Measurements from ENCODE around the gene NCOA5. TPM values are rescaled to one million over a fixed set of nuclear protein-coding genes. Genes with fewer than 3 reads are reported as not detected.
"Not testable (repeated sequence)": the region's sequence is repeated elsewhere in the genome, so short reads cannot be mapped to it uniquely, and the experiment has no call there.

The NCOA5 gene
- total RNA-seq, 2 experiments from 2014 or later, result 9.7 to 10.5 TPM

DNA sequence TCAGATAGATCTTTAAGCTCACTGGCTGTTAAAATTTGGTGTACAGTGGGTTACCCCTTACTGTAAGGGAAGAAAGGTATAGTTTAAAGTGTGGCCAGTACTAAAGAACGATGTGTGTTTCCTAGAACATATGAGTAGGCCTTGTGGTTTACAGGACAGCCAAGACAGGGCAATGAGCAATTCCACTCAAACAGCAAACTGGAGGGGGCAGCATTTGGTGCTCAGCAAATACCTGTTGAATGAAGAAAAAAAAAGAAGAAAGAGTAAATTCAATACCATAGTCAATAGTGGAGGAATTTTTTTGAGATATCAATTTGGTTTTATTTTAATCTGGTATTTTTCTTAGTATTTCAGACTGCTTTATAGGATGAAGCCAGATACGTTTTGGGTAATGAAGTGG is 3.8 kb upstream of the NCOA5 start:
- H3K4me3 ChIP-seq (ENCODE audit: low read length), result no peak overlapping the region
- ChIA-PET CTCF (no interaction called here), POLR2A (no interaction called here)
- no peak for DNase-seq
- Mint-ChIP-seq H3K4me1 (ENCODE audit: low read depth) (peaks cover 16% of the 10 kb centered on the region), H3K27me3 (peaks cover 21% of the 10 kb centered on the region), H3K36me3 (ENCODE audit: low read depth) (peaks cover 5% of the 10 kb centered on the region), H3K9me3 (no peaks in the 10 kb centered on the region), H3K27ac (no peak overlapping the region), H3K4me3 (no peak overlapping the region)
- ATAC-seq (ENCODE audit: poor library complexity), result no peak
- no peaks in the 10 kb centered on the region for H3K9me3 ChIP-seq (ENCODE audit: control insufficient read depth in 1 of 2, insufficient read depth in 1 of 2, low read length in 2 of 2)
- intact Hi-C loops (cut with DNase I, micrococcal nuclease), result no loop called here
- H3K36me3 ChIP-seq (ENCODE audit: insufficient read depth, low read length), result no peaks in the 10 kb centered on the region
- TF ChIP-seq, protein P1, sequence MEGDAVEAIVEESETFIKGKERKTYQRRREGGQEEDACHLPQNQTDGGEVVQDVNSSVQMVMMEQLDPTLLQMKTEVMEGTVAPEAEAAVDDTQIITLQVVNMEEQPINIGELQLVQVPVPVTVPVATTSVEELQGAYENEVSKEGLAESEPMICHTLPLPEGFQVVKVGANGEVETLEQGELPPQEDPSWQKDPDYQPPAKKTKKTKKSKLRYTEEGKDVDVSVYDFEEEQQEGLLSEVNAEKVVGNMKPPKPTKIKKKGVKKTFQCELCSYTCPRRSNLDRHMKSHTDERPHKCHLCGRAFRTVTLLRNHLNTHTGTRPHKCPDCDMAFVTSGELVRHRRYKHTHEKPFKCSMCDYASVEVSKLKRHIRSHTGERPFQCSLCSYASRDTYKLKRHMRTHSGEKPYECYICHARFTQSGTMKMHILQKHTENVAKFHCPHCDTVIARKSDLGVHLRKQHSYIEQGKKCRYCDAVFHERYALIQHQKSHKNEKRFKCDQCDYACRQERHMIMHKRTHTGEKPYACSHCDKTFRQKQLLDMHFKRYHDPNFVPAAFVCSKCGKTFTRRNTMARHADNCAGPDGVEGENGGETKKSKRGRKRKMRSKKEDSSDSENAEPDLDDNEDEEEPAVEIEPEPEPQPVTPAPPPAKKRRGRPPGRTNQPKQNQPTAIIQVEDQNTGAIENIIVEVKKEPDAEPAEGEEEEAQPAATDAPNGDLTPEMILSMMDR (IDR thresholded peaks at IDR 0.05), result no peak
- peaks cover 7 to 8% of the 10 kb centered on the region in 2 experiments for H3K27me3 ChIP-seq (ENCODE audit: control insufficient read depth in 1 of 2, insufficient read depth in 2 of 2, low read length in 2 of 2)
- peaks cover 8% of the 10 kb centered on the region for H3K4me1 ChIP-seq (ENCODE audit: insufficient read depth, low read length)
- no peak overlapping the region for H3K27ac ChIP-seq (ENCODE audit: low read depth in 1 of 2, low read length in 2 of 2)

DNA sequence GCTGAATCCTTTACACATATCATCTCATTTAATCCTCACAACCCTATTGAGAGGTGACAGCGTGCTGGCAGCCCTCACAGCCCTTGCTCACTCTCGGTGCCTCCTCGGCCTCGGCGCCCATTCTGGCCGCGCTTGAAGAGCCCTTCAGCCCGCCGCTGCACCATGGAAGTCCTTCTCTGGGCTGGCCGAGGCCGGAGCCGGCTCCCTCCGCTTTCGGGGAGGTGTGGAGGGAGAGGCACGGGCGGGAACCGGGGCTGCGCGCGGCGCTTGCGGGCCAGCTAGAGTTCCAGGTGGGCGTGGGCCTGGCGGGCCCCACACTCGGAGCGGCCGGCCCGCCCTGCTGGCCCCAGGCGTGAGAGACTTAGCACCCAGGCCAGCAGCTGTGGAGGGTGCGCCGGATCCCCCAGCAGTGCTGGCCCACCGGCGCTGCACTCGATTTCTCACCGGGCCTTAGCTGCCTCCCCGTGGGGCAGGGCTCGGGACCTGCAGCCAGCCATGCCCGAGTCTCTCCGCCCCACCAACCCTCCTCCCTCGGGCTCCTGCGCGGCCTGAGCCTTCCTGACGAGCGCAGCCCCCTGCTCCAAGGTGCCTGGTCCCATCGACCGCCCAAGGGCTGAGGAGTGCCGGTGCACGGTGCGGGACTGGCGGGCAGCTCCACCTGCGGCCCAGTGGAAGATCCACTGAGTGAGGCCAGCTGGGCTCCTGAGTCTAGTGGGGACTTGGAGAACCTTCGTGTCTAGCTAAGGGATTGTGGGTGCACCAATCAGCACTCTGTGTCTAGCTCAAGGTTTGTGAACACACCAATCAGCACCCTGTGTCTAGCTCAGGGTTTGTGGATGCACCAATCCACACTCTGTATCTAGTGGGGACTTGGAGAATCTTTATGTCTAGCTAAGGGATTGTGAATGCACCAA is 2.1 kb upstream of the NCOA5 start:
- peak in 1 of 14 experiments; percentile 23 for DNase-seq
- H3K27me3 ChIP-seq (ENCODE audit: control insufficient read depth in 1 of 2, insufficient read depth in 2 of 2, low read length in 2 of 2); H3K9me3 Mint-ChIP-seq; H3K27me3 Mint-ChIP-seq; H3K4me3 Mint-ChIP-seq; H3K4me3 ChIP-seq (ENCODE audit: low read length); H3K27ac Mint-ChIP-seq; ATAC-seq (ENCODE audit: poor library complexity); H3K36me3 ChIP-seq (ENCODE audit: insufficient read depth, low read length); POLR2A ChIA-PET; H3K27ac ChIP-seq (ENCODE audit: low read depth in 1 of 2, low read length in 2 of 2); H3K9me3 ChIP-seq (ENCODE audit: control insufficient read depth in 1 of 2, insufficient read depth in 1 of 2, low read length in 2 of 2); CTCF ChIA-PET: not testable (repeated sequence)
- Mint-ChIP-seq H3K4me1 (ENCODE audit: low read depth) (peaks cover 33% of the 10 kb centered on the region), H3K36me3 (ENCODE audit: low read depth) (peaks cover 17% of the 10 kb centered on the region)
- intact Hi-C loops (cut with DNase I, micrococcal nuclease), result loop anchor here in 1 of 2 experiments (2.0 kb wide), 1 partner anchor 273 kb away; no protein-coding TSS in a partner anchor
- H3K4me1 ChIP-seq (ENCODE audit: insufficient read depth, low read length), result peaks cover 17% of the 10 kb centered on the region

DNA sequence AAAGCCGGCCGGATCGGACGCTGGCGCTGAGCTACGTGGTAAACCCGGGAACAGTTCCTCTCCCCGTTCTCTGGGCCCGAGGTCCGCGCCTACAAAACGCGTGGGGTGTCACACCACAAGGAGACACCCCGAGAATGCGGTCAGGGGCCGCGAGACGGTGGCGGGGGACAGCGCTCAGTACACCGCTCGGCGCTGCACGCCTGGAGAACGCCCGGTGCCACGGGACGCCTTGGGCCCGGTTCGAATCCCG is 670 bp downstream of the NCOA5 start:
- Histone ChIP-seq H3K4me3 (ENCODE audit: low read length) (peak overlapping the region; percentile 95), H3K27me3 (ENCODE audit: control insufficient read depth in 1 of 2, insufficient read depth in 2 of 2, low read length in 2 of 2) (no peaks in the 10 kb centered on the region), H3K9me3 (ENCODE audit: control insufficient read depth in 1 of 2, insufficient read depth in 1 of 2, low read length in 2 of 2) (no peaks in the 10 kb centered on the region), H3K4me1 (ENCODE audit: insufficient read depth, low read length) (peaks cover 22% of the 10 kb centered on the region), H3K27ac (ENCODE audit: low read depth in 1 of 2, low read length in 2 of 2) (peak overlapping the region; percentile 67 to 85), H3K36me3 (ENCODE audit: insufficient read depth, low read length) (no peaks in the 10 kb centered on the region)
- H3K36me3 Mint-ChIP-seq (ENCODE audit: low read depth), result peaks cover 20% of the 10 kb centered on the region
- ATAC-seq (ENCODE audit: poor library complexity), result peak; percentile 30
- ChIA-PET POLR2A (interaction anchor here (1.3 to 1.5 kb wide), 2 partner anchors 154 to 275 kb away, joined by 5 to 10 read pairs; partner anchors contain the start of gene PCIF1), CTCF (interaction anchor here (1.1 to 1.3 kb wide), 3 partner anchors 66 to 119 kb away, joined by 3 to 6 read pairs (median 4); no protein-coding TSS in a partner anchor)
- peak overlapping the region; percentile 86 for H3K27ac Mint-ChIP-seq
- TF ChIP-seq, protein P1 (IDR thresholded peaks at IDR 0.05), result no peak
- peak overlapping the region; percentile 94 for H3K4me3 Mint-ChIP-seq
- peak in 1 of 14 experiments; percentile 27 for DNase-seq
- H3K27me3 Mint-ChIP-seq, result no peaks in the 10 kb centered on the region
- peaks cover 61% of the 10 kb centered on the region for H3K4me1 Mint-ChIP-seq (ENCODE audit: low read depth)
- intact Hi-C loops (cut with DNase I, micrococcal nuclease), result loop anchor here (1.0 to 5.0 kb wide), 7 partner anchors 74 to 297 kb away; partner anchors contain the start of genes ZNF335 (in 2 of the 2), DNTTIP1 (in 1 of the 2), PCIF1 (in 1 of the 2) and UBE2C (in 1 of the 2)
- H3K9me3 Mint-ChIP-seq, result no peaks in the 10 kb centered on the region
